ENCODE data around the gene CROCC2. TPM values are rescaled to one million over a fixed set of nuclear protein-coding genes. Genes with fewer than 3 reads are reported as not detected.

The CROCC2 gene
- total and polyA plus RNA-seq, 2 of the 13 experiments (the other 11 are each of a cell fraction or from before 2014, with no cell fraction given), result not detected

GRCh38 chr2:240889601-240890560 lies 16.3 kb upstream of the CROCC2 start (continued):
- TF ChIP-seq PREB (CRISPR knock-in tag; IDR thresholded peaks at IDR 0.05) (no peak), NR2C2 (CRISPR knock-in tag; IDR thresholded peaks at IDR 0.05; ENCODE audit: borderline replicate concordance) (peak; percentile 37; the same call in 1 of the 2 replicates), ZNF318 (CRISPR knock-in tag; IDR thresholded peaks at IDR 0.05) (no peak), E2F5 (CRISPR knock-in tag; conservative IDR thresholded peaks at IDR 0.05) (no peak), FOXM1 (CRISPR knock-in tag; IDR thresholded peaks at IDR 0.05) (no peak), ZNF101 (CRISPR knock-in tag; IDR thresholded peaks at IDR 0.05; ENCODE audit: borderline replicate concordance, low read depth) (no peak), SOX6 (IDR thresholded peaks at IDR 0.05) (no peak), SOX6 (CRISPR knock-in tag; IDR thresholded peaks at IDR 0.05) (peak; percentile 20; the same call in 1 of the 2 replicates), PCBP2 (optimal IDR thresholded peaks at IDR 0.05; ENCODE audit: low read depth, low read length, poor library complexity, severe bottlenecking) (no peak), TMF1 (CRISPR knock-in tag; IDR thresholded peaks at IDR 0.05; ENCODE audit: low read depth) (no peak), ZNF740 (CRISPR knock-in tag; IDR thresholded peaks at IDR 0.05) (no peak), NFKBIZ (CRISPR knock-in tag; IDR thresholded peaks at IDR 0.05) (no peak), HIC2 (CRISPR knock-in tag; IDR thresholded peaks at IDR 0.05; ENCODE audit: low read depth) (peak; percentile 79), HOXA3 (CRISPR knock-in tag; IDR thresholded peaks at IDR 0.05) (no peak), ZFP41 (CRISPR knock-in tag; IDR thresholded peaks at IDR 0.05; ENCODE audit: borderline replicate concordance) (0 out of 2 replicates have a peak, but pooled peaks have one; percentile 20), GATAD2A (CRISPR knock-in tag; IDR thresholded peaks at IDR 0.05) (0 out of 2 replicates have a peak, but pooled peaks have one; percentile 19)

Measured in HepG2 (cell line).